H1 (cell line): Measurements from ENCODE around the gene MRPL41.

Experiments used
- BACH1 ChIP-seq: IDR thresholded peaks from 2 replicates; pipeline ENCODE4 v1.6.1; 2012; ENCODE audit warnings: low read length, improper control_type of control experiment
- CTCF ChIP-seq, 3 experiments: IDR thresholded peaks; 1 replicate in 2 of 3; 2 replicates in 1 of 3; pipeline versions ENCODE4 v1.5.1 to v1.6.1; 2011; ENCODE audit warnings: low read length in 3 of 3, mild to moderate bottlenecking in 3 of 3, inconsistent platforms in 2 of 3, low read depth in 1 of 3, moderate library complexity in 1 of 3; ENCODE audit not compliant: insufficient read depth in 1 of 3; ENCODE audit errors: control extremely low read depth in 1 of 3
- NANOG ChIP-seq: IDR thresholded peaks from 2 replicates; pipeline ENCODE4 v1.6.1; 2011; ENCODE audit warnings: low read length, low read depth, mild to moderate bottlenecking, inconsistent platforms; ENCODE audit not compliant: insufficient read depth, poor library complexity, severe bottlenecking
- NRF1 ChIP-seq: IDR thresholded peaks from 2 replicates; pipeline ENCODE4 v1.6.1; 2011; ENCODE audit warnings: mild to moderate bottlenecking, low read depth, low read length, improper control_type of control experiment
- POLR2A ChIP-seq, 2 experiments: IDR thresholded peaks; 1 replicate in 1 of 2; 2 replicates in 1 of 2; pipeline ENCODE4 v1.6.1; 2011; ENCODE audit warnings: low read depth in 2 of 2, low read length in 2 of 2, mild to moderate bottlenecking in 2 of 2; ENCODE audit errors: control extremely low read depth in 1 of 2
- POLR2AphosphoS5 ChIP-seq: IDR thresholded peaks from 2 replicates; pipeline ENCODE4 v1.6.1; 2011; ENCODE audit warnings: low read depth, low read length
- SRF ChIP-seq: IDR thresholded peaks from 2 replicates; pipeline ENCODE4 v1.6.1; 2011; ENCODE audit warnings: mild to moderate bottlenecking, low read depth, low read length, moderate library complexity
- TAF1 ChIP-seq: IDR thresholded peaks from 2 replicates; pipeline ENCODE4 v1.6.1; 2011; ENCODE audit warnings: mild to moderate bottlenecking, low read depth, low read length
- USF2 ChIP-seq: IDR thresholded peaks from 2 replicates; pipeline ENCODE4 v1.6.1; 2011; ENCODE audit warnings: low read length, improper control_type of control experiment

DNA sequence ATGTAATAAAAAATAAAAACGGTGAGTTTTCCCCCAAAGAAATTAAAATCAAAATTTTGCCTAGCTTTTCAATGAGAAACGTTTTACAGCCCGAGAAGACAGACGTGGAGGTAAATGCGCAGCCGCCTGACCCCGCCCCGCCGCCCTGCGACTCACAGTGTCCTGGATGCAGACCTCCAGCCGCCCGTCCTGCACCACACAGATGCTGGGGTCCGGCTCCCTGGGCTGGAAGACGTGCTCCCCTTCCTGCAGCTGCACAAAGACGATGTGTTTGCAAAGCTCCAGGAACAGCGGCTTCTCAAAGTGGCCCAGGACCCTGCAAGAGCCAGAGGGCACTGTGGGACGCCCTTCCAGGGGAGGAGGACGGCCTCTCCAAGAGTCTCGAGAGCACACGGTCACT lies 9.2 kb upstream of the MRPL41 start:
- no peak for TF ChIP-seq NANOG
- TF ChIP-seq POLR2AphosphoS5 = no peak
- TF ChIP-seq POLR2A (IDR thresholded peaks at IDR 0.05; ENCODE audit: control extremely low read depth in 1 of 2, low read depth in 2 of 2, low read length in 2 of 2) = no peak
- no peak for TF ChIP-seq CTCF (IDR thresholded peaks at IDR 0.05; ENCODE audit: control extremely low read depth in 1 of 3, insufficient read depth in 1 of 3, low read depth in 1 of 3, low read length in 3 of 3)
- no peak for TF ChIP-seq SRF
- no peak for TF ChIP-seq BACH1
- no peak for TF ChIP-seq USF2
- TF ChIP-seq TAF1 = no peak
- TF ChIP-seq NRF1 = no peak
